NCI-H1048 (cell line): ENCODE results near the gene CLEC17A.
"Not testable (repeated sequence)": the region's sequence is repeated elsewhere in the genome, so short reads cannot be mapped to it uniquely, and the experiment has no call there.

Experiments used
- DNase-seq: peaks from one replicate; lab custom pipeline; 2025; lab: John Stamatoyannopoulos, UW

Gene CLEC17A

DNA sequence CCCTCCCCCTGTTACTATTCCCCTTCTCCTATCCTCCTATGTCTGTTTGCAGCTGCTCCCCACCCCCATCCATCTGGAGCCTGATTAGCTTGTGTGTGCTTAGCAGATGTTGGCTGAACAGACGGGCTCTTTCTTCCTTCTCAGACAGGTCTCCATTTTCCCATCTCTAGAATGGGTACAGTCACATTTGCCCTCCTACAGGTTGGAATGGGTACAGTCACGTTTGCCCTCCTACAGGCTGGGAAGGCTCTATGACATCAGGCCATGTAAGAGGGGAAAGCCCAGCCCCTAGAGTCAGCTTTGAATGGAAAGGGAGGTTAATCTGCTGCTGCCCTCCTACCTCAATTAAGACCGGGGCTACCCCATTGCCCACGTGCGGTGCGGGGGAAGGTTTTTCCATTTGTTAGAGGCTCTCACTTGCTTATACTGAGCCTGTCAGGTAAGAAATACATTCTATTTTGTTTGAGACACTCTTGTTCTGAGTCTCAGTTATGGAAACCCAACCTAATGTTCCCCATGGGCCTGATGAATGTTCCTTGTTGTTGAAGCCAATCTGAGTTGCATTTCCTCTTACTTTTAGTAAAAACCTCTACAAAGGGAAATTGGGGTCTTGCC lies 2.2 kb upstream of the CLEC17A start:
- DNase-seq = no peak

DNA sequence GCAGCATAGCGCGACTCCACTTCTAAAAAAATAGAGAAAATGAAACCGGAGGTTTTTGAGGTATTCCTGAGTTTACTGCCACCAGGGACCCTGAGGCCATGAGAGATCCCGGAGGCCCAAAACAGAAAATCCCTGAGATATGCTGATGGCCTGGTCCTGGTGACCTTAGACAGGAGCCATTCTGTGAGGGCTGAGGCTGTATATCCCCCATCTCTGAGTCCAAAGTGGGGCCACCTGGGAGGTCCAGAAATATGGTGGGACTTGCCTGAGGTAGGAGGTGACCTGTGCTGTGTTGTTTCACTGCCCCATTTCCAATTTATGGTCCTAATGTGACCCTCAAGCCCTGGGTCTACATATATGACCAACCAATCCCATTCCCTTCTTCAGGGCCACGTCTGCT lies 1.5 kb downstream of the CLEC17A start:
- not testable (repeated sequence) for DNase-seq

DNA sequence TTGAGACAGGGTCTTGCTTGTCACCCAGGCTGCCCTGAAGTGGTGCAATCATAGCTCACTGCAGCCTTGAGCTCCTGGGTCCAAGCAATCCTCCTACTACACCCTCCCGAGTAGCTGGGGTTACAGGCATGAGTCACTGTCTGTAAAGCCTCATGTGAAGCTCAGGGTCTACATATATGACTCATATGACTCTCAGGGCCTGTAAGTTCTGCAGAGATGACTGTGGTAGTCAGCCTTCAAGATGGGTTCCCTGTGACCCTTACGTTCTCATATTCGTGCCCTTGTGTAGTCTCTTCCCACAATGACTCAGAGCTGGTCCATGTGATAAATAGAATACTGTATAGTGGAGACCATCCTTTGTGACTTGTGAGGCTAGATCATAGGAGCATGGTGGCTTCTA lies 2.3 kb downstream of the CLEC17A start:
- not testable (repeated sequence) for DNase-seq

DNA sequence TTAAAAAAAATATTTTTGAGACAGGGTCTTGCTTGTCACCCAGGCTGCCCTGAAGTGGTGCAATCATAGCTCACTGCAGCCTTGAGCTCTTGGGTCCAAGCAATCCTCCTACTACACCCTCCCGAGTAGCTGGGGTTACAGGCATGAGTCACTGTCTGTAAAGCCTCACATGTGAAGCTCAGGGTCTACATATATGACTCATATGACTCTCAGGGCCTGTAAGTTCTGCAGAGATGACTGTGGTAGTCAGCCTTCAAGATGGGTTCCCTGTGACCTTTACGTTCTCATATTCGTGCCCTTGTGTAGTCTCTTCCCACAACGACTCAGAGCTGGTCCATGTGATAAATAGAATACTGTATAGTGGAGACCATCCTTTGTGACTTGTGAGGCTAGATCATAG lies 6.5 kb downstream of the CLEC17A start:
- not testable (repeated sequence) for DNase-seq

DNA sequence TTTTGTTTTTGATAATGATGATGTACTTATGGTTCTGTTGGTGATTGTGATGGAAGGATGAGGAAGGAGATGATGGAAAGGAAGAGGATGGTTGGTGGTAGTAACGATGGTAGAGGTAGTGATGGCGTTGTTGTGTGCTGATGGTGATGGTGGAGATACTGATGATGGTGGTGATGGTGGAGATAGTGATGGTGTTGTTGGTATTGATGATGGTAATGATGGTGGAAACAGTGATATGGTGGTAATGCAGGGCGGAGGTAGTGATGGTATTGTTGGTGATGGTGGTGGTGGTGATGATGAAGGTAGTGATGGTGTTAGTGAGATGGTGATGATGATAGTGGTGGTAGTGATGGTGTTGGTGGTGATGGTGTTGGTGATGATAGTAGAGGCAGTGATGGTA lies 12.7 kb downstream of the CLEC17A start:
- no peak for DNase-seq

DNA sequence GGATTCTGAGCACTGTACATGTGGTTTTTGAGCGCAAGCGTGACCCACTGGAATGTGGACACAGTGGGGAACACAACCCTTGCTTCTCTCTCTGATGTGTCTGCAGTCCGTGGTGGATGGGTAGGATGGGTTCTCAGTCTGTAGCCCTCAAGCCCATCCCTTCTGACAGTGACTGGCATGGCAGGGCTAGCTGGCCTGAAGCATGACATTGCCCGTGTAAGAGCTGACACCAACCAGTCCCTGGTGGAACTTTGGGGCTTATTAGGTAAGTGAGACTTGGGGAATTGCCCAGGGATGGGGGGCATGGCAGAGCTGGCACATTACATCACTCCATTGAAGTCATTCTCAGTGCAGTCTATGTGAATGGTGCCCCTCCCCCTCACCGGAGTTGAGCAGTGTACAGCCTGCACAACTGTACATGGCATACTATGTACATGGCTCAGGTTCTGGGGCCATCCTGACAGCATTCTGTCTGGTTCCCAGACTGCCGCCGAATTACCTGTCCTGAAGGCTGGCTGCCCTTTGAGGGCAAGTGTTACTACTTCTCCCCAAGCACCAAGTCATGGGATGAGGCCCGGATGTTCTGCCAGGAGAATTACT lies 16.8 kb downstream of the CLEC17A start:
- no peak for DNase-seq

DNA sequence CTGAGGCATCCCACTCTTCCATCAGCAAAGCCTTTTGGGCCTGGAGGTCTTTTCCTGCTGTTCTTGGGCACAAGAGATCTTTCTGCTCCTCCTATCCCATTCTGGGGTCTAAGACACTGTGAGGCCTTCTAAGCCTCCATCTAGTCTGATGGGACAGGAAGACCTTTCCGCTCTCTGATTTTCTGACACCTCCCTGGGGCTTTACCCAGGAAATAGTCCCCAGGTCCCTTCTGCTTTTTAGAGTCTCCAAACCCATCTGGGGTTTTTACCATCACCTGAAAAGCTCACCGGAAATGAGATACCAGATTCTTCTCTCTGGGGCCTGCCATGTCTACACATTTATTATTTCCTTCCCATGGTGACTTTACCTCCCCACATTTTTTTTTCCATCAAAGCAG lies 21.1 kb downstream of the CLEC17A start:
- DNase-seq = no peak

DNA sequence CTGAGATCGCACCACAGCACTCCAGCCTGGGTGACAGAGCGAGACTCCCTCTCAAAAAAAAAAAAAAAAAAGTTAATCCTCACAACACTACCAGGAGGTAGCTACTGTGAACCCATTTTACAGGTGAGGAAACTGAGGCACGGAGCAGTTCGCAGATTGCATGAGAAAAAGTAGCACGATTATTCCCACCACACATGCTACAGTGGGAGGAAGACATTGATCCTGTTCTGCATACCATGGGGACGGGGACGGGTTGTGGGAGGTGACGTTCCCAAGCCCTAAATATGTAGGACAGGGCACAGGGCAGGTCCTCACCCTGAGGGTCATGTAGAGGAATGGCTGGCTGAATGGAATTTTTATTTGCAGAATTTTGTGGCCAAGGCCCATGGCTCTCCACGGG lies 23.7 kb downstream of the CLEC17A start:
- no peak for DNase-seq

DNA sequence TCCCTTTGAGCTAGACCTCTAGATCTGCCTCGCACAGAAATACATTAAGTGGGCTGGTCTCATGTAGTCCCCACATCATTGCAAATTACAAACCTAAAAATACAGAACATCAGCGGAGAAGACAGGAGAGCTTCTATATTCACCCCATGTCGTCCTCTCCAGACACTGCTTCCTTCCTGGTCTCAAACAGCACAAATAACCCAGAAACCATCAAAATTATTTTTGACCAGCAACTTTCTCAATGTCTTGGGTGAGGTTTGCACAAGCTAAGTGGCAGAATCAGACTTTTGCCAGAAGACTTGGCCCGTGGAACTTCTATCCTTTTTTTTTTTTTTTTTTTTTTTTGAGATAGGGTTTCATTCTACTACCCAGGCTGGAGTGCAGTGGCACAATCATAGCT lies 28.2 kb downstream of the CLEC17A start:
- DNase-seq = no peak

DNA sequence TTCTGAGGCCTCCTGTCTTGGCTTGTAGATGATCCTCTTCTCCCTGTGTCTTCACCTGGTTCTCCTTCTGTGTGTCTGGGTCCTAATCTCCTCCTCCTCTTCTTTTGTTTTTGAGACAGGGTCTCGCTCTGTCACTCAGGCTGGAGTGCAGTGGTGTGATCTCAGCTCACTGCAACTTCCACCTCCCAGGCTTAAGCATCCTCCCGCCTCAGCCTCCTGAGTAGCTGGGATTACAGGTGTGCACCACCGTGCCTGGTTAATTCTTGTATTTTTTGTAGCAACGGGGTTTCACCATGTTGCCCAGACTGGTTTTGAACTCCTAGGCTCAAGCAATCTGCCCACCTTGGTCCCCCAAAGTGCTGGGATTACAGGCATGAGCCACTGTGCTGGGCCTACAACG lies 29.4 kb downstream of the CLEC17A start:
- DNase-seq = not testable (repeated sequence)

DNA sequence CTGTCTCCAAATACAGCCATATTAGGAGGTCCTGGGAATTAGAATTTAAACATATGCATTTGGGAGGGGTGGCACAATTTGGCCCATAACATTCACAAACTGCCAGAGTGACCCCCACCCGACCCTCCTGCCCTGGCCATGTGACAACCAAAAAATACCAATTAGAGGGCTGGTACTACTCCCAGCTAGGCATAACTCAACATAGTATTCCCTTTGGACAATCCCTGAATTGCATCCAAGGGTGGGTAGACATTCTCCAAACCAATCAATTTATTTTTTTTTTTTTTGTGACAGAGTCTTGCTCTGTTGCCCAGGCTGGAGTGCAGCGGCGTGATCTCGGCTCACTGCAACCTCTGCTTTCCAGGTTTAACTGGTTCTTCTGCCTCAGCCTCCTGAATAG lies 29.8 kb downstream of the CLEC17A start:
- no peak for DNase-seq

DNA sequence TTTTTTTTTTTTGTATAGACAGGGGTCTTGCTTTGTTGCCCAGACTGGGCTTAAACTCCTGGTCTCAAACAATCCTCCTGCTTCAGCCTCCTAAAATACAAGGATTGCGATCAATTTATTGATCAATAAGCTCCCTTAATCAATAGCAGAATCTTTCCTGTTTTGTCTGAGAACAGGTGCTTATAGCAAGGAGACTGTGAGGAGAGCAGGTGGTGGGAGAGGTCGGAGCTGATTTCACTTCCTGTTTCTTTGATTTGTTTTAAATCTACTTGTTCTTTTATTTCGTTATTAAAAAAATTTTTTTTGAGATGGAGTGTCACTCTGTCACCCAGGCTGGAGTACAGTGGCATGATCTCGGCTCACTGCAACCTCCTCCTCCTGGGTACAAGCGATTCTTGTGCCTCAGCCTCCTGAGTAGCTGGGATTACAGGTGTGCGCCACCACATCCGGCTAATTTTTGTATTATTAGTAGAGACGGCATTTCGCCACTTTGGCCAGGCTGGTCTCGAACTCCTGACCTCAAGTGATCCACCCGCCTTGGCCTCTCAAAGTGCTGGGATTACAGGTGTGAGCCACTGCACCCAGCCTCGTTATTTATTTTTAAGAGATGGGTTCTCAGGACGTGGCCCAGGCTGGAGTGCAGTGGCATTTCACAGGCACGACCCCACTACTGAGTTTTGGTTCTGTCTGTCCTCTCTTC lies 30.7 kb downstream of the CLEC17A start:
- not testable (repeated sequence) for DNase-seq

DNA sequence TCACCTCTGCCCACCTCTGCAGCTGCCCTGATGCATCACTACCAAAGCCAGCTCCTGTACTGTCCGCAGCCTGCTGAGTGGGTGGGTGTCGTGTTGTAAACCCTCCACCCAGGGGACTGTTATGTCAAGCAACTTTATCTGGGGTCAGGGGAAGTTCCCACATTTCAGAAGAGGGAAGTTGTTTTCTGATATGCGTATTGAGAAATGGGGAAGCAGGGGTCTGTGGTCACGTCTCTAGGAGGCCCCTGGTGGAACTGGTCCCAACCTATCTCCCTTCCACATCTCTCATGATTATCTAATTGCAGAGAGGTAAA lies 31.2 kb downstream of the CLEC17A start:
- DNase-seq = no peak

DNA sequence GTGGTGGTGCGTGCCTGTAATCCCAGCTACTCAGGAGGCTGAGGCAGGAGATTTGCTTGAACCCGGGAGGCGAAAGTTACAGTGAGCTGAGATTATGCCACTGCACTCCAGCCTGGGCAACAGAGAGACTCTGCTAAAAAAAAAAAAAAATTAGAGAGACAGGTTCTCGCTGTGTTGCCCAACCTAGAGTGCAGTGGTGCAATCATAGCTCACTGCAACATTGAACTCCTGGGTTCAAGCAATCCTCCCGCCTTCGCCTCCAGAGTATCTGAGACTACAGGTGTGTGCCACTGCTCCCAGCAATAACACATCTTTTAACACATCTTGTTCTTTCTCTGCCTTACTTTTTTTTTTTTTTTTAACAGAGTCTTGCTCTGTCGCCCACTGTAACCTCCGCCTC lies 32.7 kb downstream of the CLEC17A start:
- DNase-seq = no peak

DNA sequence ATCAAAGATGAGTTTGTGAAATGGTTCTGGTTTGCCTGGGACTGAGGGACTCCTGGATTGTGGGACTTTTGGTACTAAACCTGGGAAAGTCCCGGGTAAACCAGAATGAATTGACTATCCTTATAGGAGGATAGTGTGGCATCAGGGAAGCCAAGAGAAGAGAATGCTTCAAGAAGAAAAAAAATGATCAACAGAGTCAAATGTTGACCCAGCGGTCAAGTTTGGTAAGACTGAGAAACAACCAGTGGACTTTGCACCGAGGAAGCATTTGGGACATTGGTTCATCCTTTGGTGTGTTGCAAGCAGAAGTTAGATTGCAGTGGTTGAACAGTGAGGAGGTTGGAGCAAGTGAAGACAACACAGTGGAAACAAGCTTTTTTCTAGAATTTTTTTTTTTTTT lies 33.5 kb downstream of the CLEC17A start:
- DNase-seq = no peak

DNA sequence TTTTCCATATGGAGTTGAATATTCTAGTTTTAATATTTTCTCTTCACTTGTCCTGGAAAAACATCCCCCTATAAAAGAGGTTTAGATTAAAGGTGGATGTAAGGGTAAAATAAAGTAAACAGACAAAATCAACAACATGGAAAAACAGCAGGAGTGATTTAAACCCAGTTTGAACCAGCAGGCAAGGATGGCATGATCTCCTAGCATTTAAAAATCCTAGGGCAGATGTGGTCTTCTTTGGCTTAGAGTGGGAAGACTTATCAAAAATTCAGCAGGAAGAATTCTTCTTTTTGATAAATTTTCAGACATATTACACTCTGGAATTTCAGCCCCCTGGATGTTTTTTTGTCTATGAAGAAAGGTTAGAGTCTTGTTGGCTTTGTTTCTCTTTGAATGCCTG lies 36.5 kb downstream of the CLEC17A start:
- no peak for DNase-seq

DNA sequence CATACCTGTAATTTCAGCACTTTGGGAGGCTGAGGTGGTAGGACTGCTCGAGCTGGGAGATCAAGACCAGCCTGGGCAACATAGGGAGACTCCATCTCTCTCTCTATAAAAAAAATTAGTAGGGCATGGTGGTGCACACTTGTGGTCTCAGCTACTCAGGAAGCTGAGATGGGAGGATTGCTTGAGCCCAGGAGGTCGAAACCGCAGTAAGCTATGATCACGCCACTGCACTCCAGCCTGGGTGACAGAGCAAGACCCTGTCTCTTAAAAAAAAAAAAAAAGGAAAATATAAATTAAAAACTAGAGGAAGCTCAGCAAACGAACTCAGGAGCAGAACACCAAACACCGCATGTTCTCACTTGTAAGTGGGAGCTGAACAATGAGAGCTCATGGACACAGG lies 41.6 kb downstream of the CLEC17A start:
- not testable (repeated sequence) for DNase-seq

DNA sequence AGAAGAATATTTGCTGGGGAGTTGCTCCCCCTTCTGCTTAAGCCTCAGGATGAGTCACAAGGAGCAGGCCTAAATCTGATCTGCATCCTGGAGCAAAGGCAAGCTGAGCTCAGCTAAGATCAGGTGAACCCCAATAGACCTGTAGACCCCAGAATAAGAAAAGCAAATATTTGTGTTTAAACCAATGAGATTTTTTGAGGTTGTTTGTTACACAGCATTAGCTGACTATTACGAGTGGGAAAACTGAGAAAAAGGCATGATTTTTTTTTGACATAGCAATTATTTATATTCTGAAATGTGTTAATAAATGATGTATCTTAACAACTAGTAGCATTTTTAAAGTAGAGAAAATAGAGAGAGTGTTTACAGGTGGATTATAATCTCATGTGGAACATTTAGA lies 46.7 kb downstream of the CLEC17A start:
- no peak for DNase-seq

DNA sequence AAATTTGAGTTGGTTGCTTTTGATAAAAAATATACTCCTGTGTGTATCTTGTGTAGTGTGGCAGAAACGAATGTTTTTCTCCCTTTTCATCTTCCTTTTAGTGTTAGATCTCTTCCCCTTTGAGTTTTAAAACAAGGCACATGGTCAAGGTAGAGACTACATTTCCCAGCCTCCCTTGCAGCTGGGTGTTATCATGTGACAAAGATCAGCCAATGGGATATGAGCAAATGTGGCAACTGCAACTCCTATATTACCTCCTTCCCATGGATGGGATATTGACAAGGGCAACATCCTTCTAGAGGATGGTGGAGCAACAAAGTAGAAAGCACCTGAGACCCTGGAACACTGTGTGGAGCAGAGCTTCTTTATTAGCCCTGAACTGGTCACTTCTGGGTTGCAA lies 49.4 kb downstream of the CLEC17A start:
- DNase-seq = no peak

DNA sequence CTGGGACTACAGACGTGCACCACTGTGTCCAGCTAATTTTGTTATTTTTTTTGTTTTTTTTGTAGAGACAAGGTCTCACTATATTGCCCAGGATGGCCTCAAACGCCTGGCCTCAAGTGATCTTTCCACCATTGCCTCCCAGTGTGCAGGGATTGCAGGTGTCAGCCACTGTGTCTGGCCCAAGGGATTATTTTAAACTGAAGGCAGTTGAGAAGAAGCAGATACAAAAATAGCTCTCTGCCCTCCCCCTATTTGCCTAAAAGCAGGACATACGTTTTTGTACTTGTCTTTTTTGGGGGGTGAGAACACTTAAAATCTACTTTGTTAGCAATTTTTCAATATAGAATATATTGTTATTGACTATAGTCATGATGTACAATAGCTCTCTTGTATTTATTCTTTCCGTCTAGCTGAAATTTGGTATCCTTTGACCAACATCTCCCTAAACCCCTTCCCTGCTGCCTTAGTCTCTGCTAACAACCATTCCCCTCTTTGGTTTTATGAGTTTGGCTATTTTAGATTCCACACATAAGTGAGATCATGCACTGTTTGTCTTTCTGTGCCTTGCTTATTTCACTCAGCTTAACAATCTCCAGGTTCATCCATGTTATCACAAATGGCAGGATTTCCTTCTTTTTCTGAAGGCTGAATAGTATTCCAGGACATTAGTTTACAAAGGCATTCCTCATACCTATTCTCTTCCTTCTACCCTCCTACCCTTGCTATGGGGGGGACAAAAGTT lies 56.8 kb downstream of the CLEC17A start:
- DNase-seq = no peak

DNA sequence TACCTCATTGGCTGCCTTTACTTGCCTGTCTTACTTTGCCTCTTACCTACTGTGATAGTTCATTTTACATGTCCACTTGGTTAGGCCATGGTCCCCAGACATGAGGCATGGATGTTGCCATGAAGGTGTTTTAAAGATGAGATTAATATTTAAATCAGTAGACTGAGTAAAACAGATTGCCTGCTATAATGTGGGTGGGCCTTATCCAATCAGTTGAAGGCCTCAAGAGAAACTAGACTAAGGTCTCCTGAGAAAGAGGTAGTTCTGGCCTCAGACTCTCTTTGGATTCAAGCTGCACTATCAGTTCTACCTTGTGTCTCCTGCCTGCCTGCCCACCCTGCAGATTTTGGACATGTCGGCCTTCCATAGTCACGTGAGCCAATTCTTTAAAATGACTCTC lies 65.6 kb downstream of the CLEC17A start:
- DNase-seq = no peak

DNA sequence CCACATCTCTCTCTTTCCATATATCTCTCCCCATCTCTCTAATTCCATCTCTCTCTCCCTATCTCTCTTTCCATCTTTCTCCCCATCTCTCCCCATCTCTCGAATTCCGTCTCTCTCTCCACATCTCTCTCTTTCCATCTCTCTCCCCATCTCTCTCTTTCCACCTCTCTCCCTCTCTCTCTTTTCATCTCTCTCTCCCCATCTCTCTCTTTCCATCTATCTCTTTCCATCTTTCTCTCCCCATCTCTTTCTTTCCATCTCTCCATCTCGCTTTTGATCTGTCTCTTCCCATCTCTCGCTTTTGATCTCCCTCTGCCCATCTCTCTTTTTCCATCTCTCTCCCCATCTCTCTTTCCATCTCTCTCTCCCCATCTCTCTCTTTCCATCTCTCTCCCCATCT lies 66.1 kb downstream of the CLEC17A start:
- no peak for DNase-seq

DNA sequence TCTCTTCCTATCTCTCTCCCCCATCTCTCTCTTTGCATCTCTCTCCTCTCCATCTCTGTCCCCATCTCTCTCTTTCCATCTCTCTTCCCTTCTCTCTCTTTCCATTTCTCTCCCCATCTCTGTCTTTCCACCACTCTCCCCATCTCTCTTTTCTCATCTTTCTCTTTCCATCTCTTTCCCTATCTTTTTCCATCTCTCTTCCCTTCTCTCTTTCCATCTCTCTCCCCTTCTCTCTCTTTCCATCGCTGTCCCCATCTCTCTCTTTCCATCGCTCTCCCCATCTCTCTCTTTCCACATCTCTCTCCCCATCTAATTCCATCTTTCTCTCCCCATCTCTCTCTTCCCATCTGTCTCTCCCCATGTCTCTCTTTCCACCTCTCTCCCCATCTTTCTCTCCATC lies 67.3 kb downstream of the CLEC17A start:
- DNase-seq = no peak
